Stimulated activated CD4-positive, alpha-beta T cell treated with anti-CD3 and anti-CD28 coated beads, Interleukin-4, amount 100 ng/mL, for 1 hour (primary cell): ENCODE measurements around the gene UBE2S.
A peak's percentile ranks its signal among the peaks of the same experiment; 100 is the strongest.
"Not testable (repeated sequence)": the region's sequence is repeated elsewhere in the genome, so short reads cannot be mapped to it uniquely, and the experiment has no call there.

Experiments
- DNase-seq: peaks from one replicate; pipeline ENCODE4 v3.0.0-alpha.2; 2020

The UBE2S gene

GRCh38 chr19:55402509-55402908 is 5.1 kb downstream of the UBE2S start:
- no peak for DNase-seq

GRCh38 chr19:55401390-55401789 is 6.2 kb downstream of the UBE2S start:
- DNase-seq, result not testable (repeated sequence)

GRCh38 chr19:55400281-55401087 is 7.1 kb downstream of the UBE2S start:
- DNase-seq, result no peak

- DNase-seq, result no peak
Observed at GRCh38 chr19:55398200-55398925, 9.2 kb downstream of the UBE2S start.

GRCh38 chr19:55392820-55393761 is 14.5 kb downstream of the UBE2S start:
- DNase-seq, result no peak

- no peak for DNase-seq
Observed at GRCh38 chr19:55391702-55392615, 15.6 kb downstream of the UBE2S start.

- DNase-seq, result no peak
Observed at GRCh38 chr19:55391191-55391670, 16.4 kb downstream of the UBE2S start.

- DNase-seq, result peak; percentile 19
Observed at GRCh38 chr19:55390461-55390880, 17.1 kb downstream of the UBE2S start.

- DNase-seq, result no peak
Observed at GRCh38 chr19:55389386-55390317, 17.9 kb downstream of the UBE2S start.

- no peak for DNase-seq
Observed at GRCh38 chr19:55387736-55388497, 19.7 kb downstream of the UBE2S start.

- peak; percentile 31 for DNase-seq
Observed at GRCh38 chr19:55386493-55386971, 21.1 kb downstream of the UBE2S start.

GRCh38 chr19:55385724-55386492 is 21.7 kb downstream of the UBE2S start, which contains the start of gene RPL28:
TSS of gene RPL28 (plus strand) at chr19:55385932. CDS start at chr19:55386358, 426 bp downstream.
- DNase-seq, result peak; percentile 97

- peak; percentile 98 for DNase-seq
Observed at GRCh38 chr19:55384920-55385723, 22.5 kb downstream of the UBE2S start.

- DNase-seq, result peak; percentile 50
Observed at GRCh38 chr19:55384131-55384919, 23.3 kb downstream of the UBE2S start, which contains the start of gene TMEM238. TSS of gene TMEM238 (minus strand) at chr19:55384292. CDS start at chr19:55384259, 33 bp downstream.

GRCh38 chr19:55383279-55384130 is 24.1 kb downstream of the UBE2S start:
- DNase-seq, result peak; percentile 58
